Measurements from ENCODE around the gene PKNOX1. TPM values are rescaled to one million over a fixed set of nuclear protein-coding genes. Genes with fewer than 3 reads are reported as not detected.
"Not testable (repeated sequence)": the region's sequence is repeated elsewhere in the genome, so short reads cannot be mapped to it uniquely, and the experiment has no call there.

The PKNOX1 gene
- total RNA-seq, 1 donor, result 11.9 TPM

GRCh38 chr21:43045876-43046821 is 71.8 kb downstream of the PKNOX1 start:
- H3K4me1 ChIP-seq (ENCODE audit: insufficient read depth, low read length); H3K9me3 ChIP-seq (ENCODE audit: low read depth, low read length); H3K79me2 ChIP-seq (ENCODE audit: insufficient read depth, low read length); H3K4me3 ChIP-seq (ENCODE audit: insufficient read depth, low read length); DNase-seq (ENCODE audit: insufficient read length, low spot score, missing footprints); H3K27me3 ChIP-seq (ENCODE audit: insufficient read depth, low read length); H2AFZ ChIP-seq (ENCODE audit: low read length); H3K4me2 ChIP-seq (ENCODE audit: insufficient read depth, low read length); H3K27ac ChIP-seq (ENCODE audit: low read depth, low read length); H4K20me1 ChIP-seq (ENCODE audit: insufficient read depth, low read length); H3K36me3 ChIP-seq (ENCODE audit: insufficient read depth, low read length): not testable (repeated sequence)

DNA sequence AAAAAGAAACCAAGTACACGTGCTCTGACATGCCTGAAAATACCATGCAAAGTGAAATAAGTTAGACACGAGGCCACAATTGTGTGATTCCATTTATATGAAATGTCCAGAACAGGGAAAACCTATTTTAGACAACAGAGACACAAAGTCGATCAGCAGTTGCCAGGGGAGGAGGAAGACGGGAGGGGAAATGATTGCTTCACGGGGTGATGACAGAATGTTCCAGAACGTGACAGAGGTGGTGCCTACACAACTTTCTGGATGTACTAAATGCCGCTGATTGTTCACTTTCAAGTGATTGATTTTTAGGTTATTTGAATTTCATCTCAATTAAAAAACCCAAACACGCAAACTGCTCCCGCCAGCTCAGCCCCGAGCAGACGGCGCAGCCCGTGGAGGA is 78.8 kb downstream of the PKNOX1 start:
- not testable (repeated sequence) for H3K4me1 ChIP-seq (ENCODE audit: insufficient read depth, low read length); H3K27ac ChIP-seq (ENCODE audit: low read depth, low read length); H3K9me3 ChIP-seq (ENCODE audit: low read depth, low read length); H3K79me2 ChIP-seq (ENCODE audit: insufficient read depth, low read length); H2AFZ ChIP-seq (ENCODE audit: low read length); H4K20me1 ChIP-seq (ENCODE audit: insufficient read depth, low read length); H3K4me2 ChIP-seq (ENCODE audit: insufficient read depth, low read length); H3K4me3 ChIP-seq (ENCODE audit: insufficient read depth, low read length); DNase-seq (ENCODE audit: insufficient read length, low spot score, missing footprints); H3K36me3 ChIP-seq (ENCODE audit: insufficient read depth, low read length); H3K27me3 ChIP-seq (ENCODE audit: insufficient read depth, low read length)

DNA sequence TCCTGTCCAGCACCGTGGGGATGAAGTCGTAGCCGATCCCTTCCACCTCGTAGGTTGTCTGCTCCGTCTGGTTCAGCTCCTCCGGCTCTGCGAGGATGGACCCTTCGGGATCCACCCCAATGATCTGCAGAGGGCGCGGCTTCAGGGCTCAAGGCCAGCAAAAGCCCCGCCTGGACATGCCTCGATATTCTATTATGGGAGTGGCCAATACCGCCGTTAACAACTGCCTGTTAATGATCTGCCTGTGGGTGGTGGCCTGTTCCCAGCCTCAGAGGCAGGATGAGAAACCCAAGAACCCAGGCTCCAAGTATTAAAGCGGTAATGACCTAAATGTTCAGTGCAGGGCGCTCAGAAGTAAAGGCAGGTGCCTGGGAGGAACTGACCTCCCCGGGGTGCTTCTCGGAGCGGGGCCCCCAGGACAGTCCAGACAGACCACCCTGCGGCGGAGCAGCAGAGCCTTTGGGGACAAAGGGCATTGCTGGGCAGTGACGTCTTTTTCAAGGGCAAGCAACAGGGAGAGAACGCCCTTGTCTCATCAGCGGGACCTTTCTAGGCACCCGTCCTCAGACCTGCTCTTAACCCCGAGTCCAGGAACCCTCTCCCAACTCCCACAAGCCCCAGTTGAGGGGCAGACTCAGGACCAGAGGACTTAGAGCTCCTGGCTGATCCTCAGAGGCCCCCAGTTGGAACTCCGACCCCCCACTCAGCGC is 88.7 kb downstream of the PKNOX1 start:
- not testable (repeated sequence) for H4K20me1 ChIP-seq (ENCODE audit: insufficient read depth, low read length); H3K4me3 ChIP-seq (ENCODE audit: insufficient read depth, low read length); H3K27me3 ChIP-seq (ENCODE audit: insufficient read depth, low read length); H3K36me3 ChIP-seq (ENCODE audit: insufficient read depth, low read length); H3K4me1 ChIP-seq (ENCODE audit: insufficient read depth, low read length); H3K4me2 ChIP-seq (ENCODE audit: insufficient read depth, low read length); H3K79me2 ChIP-seq (ENCODE audit: insufficient read depth, low read length); H2AFZ ChIP-seq (ENCODE audit: low read length); DNase-seq (ENCODE audit: insufficient read length, low spot score, missing footprints); H3K9me3 ChIP-seq (ENCODE audit: low read depth, low read length); H3K27ac ChIP-seq (ENCODE audit: low read depth, low read length)

- not testable (repeated sequence) for H3K4me1 ChIP-seq (ENCODE audit: insufficient read depth, low read length)
Measured at GRCh38 chr21:43064265-43064917, 90.0 kb downstream of the PKNOX1 start.

DNA sequence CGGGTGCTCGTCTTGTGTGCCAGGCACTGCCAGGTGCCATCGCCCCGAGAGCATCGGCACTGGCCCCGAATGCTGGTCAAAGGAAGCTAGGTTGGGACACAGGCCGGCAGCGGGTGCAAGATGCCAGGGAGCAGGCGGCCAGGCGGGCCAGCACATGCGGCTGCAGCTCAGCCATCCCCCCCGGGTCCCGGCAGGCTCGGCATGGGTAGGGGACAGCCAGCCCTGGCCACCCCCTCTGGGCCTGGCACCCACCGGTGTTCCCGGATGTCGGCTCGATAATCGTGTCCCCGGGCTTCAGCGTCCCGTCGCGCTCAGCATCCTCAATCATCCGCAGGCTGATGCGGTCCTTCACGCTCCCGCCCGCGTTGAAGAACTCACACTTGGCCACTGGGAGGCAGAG is 91.6 kb downstream of the PKNOX1 start:
- H3K4me3 ChIP-seq (ENCODE audit: insufficient read depth, low read length); H3K36me3 ChIP-seq (ENCODE audit: insufficient read depth, low read length); H4K20me1 ChIP-seq (ENCODE audit: insufficient read depth, low read length); H2AFZ ChIP-seq (ENCODE audit: low read length); H3K79me2 ChIP-seq (ENCODE audit: insufficient read depth, low read length); H3K4me2 ChIP-seq (ENCODE audit: insufficient read depth, low read length); H3K9me3 ChIP-seq (ENCODE audit: low read depth, low read length); H3K27me3 ChIP-seq (ENCODE audit: insufficient read depth, low read length); H3K4me1 ChIP-seq (ENCODE audit: insufficient read depth, low read length); DNase-seq (ENCODE audit: insufficient read length, low spot score, missing footprints); H3K27ac ChIP-seq (ENCODE audit: low read depth, low read length): not testable (repeated sequence)

More at GRCh38 chr21:43064265-43064917, 90.0 kb downstream of the PKNOX1 start:
- H3K9me3 ChIP-seq (ENCODE audit: low read depth, low read length); H3K79me2 ChIP-seq (ENCODE audit: insufficient read depth, low read length); H3K27ac ChIP-seq (ENCODE audit: low read depth, low read length); H2AFZ ChIP-seq (ENCODE audit: low read length); H3K36me3 ChIP-seq (ENCODE audit: insufficient read depth, low read length); H3K27me3 ChIP-seq (ENCODE audit: insufficient read depth, low read length); H3K4me2 ChIP-seq (ENCODE audit: insufficient read depth, low read length); H4K20me1 ChIP-seq (ENCODE audit: insufficient read depth, low read length); H3K4me3 ChIP-seq (ENCODE audit: insufficient read depth, low read length); DNase-seq (ENCODE audit: insufficient read length, low spot score, missing footprints): not testable (repeated sequence)

DNA sequence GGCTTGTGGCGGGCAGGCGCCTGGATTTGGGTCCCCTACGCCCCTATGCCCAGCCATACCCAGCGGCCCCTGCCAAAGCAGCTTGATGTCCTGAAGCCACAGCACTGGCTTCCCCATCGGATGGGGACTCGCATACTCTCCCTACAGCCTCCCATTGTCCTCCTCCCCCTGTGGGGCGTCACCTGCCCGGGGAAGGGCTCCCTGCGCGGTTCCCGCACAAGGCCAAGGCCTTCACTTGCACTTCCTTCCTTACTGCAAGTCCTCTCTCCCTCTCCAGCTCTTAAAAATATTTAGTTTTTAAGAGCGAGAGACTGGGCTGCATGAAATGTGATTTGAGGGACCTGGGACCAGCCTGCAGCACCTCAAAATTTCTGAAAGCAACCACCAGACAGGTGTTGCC is 92.3 kb downstream of the PKNOX1 start:
- H3K79me2 ChIP-seq (ENCODE audit: insufficient read depth, low read length); DNase-seq (ENCODE audit: insufficient read length, low spot score, missing footprints); H3K9me3 ChIP-seq (ENCODE audit: low read depth, low read length); H3K27ac ChIP-seq (ENCODE audit: low read depth, low read length); H3K27me3 ChIP-seq (ENCODE audit: insufficient read depth, low read length); H3K36me3 ChIP-seq (ENCODE audit: insufficient read depth, low read length); H2AFZ ChIP-seq (ENCODE audit: low read length); H3K4me2 ChIP-seq (ENCODE audit: insufficient read depth, low read length); H4K20me1 ChIP-seq (ENCODE audit: insufficient read depth, low read length); H3K4me1 ChIP-seq (ENCODE audit: insufficient read depth, low read length); H3K4me3 ChIP-seq (ENCODE audit: insufficient read depth, low read length): not testable (repeated sequence)

GRCh38 chr21:43068065-43068464 is 93.7 kb downstream of the PKNOX1 start:
- H3K27me3 ChIP-seq (ENCODE audit: insufficient read depth, low read length); H3K4me3 ChIP-seq (ENCODE audit: insufficient read depth, low read length); H3K27ac ChIP-seq (ENCODE audit: low read depth, low read length); H3K4me2 ChIP-seq (ENCODE audit: insufficient read depth, low read length); H3K79me2 ChIP-seq (ENCODE audit: insufficient read depth, low read length); H2AFZ ChIP-seq (ENCODE audit: low read length); H4K20me1 ChIP-seq (ENCODE audit: insufficient read depth, low read length); H3K36me3 ChIP-seq (ENCODE audit: insufficient read depth, low read length); H3K9me3 ChIP-seq (ENCODE audit: low read depth, low read length); DNase-seq (ENCODE audit: insufficient read length, low spot score, missing footprints); H3K4me1 ChIP-seq (ENCODE audit: insufficient read depth, low read length): not testable (repeated sequence)

- not testable (repeated sequence) for H3K4me3 ChIP-seq (ENCODE audit: insufficient read depth, low read length); H2AFZ ChIP-seq (ENCODE audit: low read length); DNase-seq (ENCODE audit: insufficient read length, low spot score, missing footprints); H3K9me3 ChIP-seq (ENCODE audit: low read depth, low read length); H3K4me2 ChIP-seq (ENCODE audit: insufficient read depth, low read length); H3K27me3 ChIP-seq (ENCODE audit: insufficient read depth, low read length); H3K4me1 ChIP-seq (ENCODE audit: insufficient read depth, low read length); H3K36me3 ChIP-seq (ENCODE audit: insufficient read depth, low read length); H3K27ac ChIP-seq (ENCODE audit: low read depth, low read length); H4K20me1 ChIP-seq (ENCODE audit: insufficient read depth, low read length); H3K79me2 ChIP-seq (ENCODE audit: insufficient read depth, low read length)
Measured at GRCh38 chr21:43069682-43070081, 95.3 kb downstream of the PKNOX1 start.

All from osteoblast (primary cell).